ES-I3 (cell line): ENCODE results near the gene RNU1-1.
"Not testable (repeated sequence)": the region's sequence is repeated elsewhere in the genome, so short reads cannot be mapped to it uniquely, and the experiment has no call there.

ENCODE experiments used
- H3K36me3 ChIP-seq: 2 replicates; pipeline ENCODE4 v1.6.1; 2013; ENCODE audit warnings: mild to moderate bottlenecking, low read length, control low read depth, moderate library complexity; ENCODE audit not compliant: insufficient read depth
- H3K4me1 ChIP-seq: 2 replicates; pipeline ENCODE4 v1.6.1; 2013; ENCODE audit warnings: mild to moderate bottlenecking, control low read depth, low read length; ENCODE audit not compliant: insufficient read depth
- H3K9ac ChIP-seq: 2 replicates; pipeline ENCODE4 v1.6.1; 2013; ENCODE audit warnings: low read depth, mild to moderate bottlenecking, low read length, moderate library complexity
- H3K9me3 ChIP-seq: 2 replicates; pipeline ENCODE4 v1.6.1; 2013; ENCODE audit warnings: mild to moderate bottlenecking, low read length, moderate library complexity; ENCODE audit not compliant: control insufficient read depth, insufficient read depth

RNU1-1 gene

DNA sequence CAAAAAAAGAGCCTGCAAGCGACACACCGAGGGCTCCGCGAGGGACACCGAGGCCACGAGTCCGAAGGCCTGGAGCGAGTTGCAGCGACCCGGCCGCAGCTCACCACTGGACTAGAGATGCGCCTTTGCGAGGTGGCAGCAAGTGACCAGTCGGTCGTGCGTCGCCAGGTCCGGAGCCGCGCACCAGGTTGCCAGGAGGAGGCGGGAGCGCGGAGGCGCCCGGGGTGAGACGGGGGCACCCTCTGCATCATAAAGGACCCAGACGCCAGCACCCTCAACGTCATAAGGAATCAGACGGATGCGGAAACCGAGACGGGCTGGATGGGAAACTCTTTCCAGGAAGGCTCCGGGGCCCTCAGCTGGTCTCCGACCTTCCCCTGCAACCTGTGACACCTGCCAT lies 21.4 kb upstream of the RNU1-1 start:
- peak overlapping the region; percentile 57; the same call in 1 of the 2 replicates for H3K9ac ChIP-seq
- H3K4me1 ChIP-seq, result not testable (repeated sequence)

DNA sequence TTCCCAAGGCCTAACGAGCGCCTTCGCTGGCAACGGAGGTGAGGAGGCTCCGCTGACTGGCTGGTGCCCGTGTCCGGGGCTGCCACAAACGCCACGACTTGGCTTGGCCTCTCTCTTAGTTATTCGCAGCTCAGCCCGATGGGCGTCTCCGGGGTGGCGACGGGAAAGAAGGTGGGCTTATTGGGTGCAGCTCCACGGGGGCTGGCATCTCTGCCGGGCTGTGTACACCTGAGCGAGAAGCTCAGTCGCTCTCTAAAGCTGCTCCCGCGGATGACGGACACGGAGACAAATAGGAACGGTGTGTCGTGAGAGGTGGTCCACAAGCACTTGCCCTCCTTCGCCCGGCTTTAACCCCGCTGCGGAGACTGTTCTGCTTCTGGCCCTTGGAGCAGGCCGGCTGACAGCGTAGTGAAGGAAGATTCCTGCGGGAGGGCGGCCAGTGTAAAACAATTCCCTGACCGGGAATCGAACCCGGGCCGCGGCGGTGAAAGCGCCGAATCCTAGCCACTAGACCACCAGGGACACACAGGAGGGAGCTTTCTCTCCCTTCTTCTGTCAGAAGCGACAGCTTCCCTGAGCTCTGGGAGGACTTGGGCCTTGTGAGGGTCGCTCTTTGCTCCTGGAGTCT lies 20.9 kb upstream of the RNU1-1 start:
- H3K4me1 ChIP-seq, H3K9me3 ChIP-seq, H3K36me3 ChIP-seq: not testable (repeated sequence)
- peak overlapping the region; percentile 57; the same call in 1 of the 2 replicates for H3K9ac ChIP-seq

More for the DNA sequence above, 21.4 kb upstream of the RNU1-1 start:
- H3K9me3 ChIP-seq, H3K36me3 ChIP-seq: not testable (repeated sequence)

DNA sequence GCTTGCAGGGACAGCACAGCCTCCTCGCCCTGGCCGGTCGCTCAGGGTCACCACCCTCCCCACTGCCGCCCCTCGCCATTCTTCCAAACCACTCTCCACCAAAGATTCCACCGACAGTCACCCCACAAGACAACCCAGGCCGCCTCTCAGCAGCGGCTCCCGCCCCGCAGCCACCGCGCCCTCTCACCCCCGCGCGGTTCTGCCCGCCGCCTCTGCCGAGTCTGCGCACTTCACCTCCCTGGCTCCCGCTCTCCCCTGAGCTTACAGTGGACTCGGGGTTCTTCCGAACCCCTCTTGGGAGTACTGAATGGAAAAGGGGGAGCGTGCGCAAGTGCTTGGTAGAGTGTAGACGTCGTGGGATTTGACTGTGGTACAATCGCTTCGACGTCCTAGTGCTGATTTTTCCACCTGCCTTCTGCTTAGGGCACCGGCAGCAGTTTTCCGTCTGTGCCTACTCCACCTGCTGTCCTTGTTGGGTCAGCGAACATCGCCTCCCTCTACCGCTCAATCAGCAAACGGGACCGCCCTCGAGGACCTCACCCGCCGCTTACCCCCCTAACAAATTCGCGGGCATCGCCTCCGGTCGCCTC lies 20.2 kb upstream of the RNU1-1 start:
- not testable (repeated sequence) for H3K36me3 ChIP-seq, H3K4me1 ChIP-seq, H3K9me3 ChIP-seq
- peak overlapping the region; percentile 48; the same call in 1 of the 2 replicates for H3K9ac ChIP-seq

DNA sequence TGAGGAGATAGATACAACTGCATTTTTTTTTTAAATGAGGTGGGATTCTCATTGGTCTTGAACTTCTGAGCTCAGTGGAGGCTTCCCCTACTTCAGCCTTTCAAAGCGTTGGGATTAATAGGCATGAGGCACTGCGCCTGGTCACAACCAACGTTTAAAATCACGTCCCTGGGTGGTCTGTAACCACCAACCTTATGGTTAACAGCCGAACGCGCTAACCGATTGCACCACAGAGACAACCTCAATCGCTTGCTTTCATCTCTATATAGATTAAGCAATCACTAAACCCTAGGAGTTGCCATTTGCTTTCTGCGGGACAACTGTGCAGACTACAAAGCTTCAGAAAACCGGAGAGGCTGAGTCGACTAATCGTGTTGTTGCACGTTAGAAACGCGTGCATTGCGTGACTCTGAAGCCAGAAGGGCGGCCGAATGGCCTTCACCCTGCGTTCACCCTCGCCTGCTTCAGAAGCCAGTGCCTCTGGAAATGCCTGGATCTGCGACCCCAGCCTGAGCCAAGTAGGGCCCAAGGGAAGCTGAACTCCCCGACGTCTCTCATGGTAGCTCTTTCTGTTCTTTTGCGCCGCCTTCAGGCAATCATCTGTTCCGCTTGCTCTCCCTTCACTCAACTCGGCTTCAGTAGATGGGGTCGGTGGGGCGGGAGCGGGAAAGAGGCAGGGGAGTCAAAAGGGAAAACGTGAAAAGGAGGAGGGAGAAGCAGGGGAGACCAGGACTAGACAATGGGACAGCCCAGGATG lies 18.3 kb upstream of the RNU1-1 start:
- not testable (repeated sequence) for H3K9me3 ChIP-seq, H3K36me3 ChIP-seq, H3K4me1 ChIP-seq
- peak overlapping the region; percentile 37; the same call in 1 of the 2 replicates for H3K9ac ChIP-seq

DNA sequence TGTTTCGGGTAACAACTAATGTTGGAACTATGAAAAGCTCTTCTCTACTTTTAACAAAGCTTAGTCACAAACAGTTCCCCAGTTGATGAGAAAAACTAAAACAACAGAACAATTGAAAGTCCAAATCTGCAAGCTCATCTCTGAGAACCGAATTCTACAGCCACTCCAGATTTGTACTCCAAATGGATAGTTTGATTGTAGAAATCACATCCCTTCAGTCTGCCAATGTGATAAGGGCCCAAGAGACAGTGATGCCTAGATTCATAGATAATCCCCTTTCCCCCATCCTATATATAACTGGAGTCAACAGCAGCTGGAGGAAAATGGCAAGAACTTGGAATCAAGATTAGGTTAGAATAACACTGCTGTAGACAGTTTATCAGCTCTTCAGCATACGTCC lies 14.3 kb upstream of the RNU1-1 start:
- H3K36me3 ChIP-seq, H3K9me3 ChIP-seq, H3K9ac ChIP-seq, H3K4me1 ChIP-seq: not testable (repeated sequence)

DNA sequence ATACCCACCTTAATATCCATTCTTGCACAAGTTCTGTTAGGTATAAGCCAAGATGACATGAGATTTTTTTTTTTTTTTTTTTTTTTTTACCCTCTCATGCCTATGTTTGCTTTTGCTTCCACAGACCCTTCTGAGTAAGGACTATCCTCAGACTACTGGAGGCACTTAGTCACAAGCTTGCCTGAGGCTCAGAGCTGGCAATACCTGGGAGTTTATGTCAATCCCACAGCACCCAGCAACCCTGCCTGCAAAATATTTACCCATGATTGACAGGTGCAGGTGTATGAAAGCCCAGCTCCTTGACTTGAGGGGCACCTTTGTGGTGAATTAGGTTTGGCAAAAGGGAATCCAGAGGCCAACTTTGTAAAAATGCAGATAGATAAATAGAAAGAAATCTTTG lies 11.7 kb upstream of the RNU1-1 start:
- H3K4me1 ChIP-seq, H3K36me3 ChIP-seq, H3K9me3 ChIP-seq, H3K9ac ChIP-seq: not testable (repeated sequence)

DNA sequence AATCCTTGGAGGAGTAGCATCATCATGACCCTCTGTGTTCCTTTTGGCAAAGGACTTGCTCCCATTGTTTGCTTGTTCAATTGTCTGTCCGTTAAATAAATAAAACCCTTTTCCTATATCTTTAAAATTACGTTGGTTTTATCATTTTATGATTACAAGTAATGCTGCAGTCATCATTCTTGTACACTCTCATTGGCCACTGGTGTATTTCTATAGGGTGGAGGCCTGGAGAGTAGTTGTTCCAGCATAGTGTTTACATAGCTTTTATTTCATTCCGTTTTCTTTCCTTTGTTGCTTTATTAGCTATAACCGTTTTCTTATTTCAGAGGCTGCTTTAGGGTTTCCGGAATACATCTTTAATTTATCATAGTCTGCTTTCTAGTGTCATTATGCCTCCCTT lies 7.6 kb upstream of the RNU1-1 start:
- not testable (repeated sequence) for H3K9me3 ChIP-seq, H3K4me1 ChIP-seq
- peak overlapping the region; percentile 55; the same call in 1 of the 2 replicates for H3K9ac ChIP-seq

DNA sequence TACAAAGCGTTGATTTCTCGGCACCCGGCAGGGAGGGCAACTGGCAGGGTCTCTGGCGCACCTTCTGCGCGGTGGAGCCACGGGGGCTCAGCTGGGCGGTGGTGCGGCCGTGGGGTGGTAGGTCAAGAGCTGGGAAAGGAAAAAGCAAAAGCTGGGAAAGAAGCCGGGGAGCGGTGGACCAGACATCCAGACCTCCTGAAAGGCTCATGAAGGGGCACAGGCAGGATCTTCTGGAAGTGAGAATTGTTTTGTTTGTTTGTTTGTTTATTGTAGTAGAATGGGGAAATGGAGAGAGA lies 7.2 kb upstream of the RNU1-1 start:
- H3K36me3 ChIP-seq, result no peaks in the 10 kb centered on the region
- H3K4me1 ChIP-seq, result no peaks in the 10 kb centered on the region
- peak overlapping the region; percentile 55 for H3K9ac ChIP-seq
- no peaks in the 10 kb centered on the region for H3K9me3 ChIP-seq

More for the DNA sequence above, 7.6 kb upstream of the RNU1-1 start:
- H3K36me3 ChIP-seq, result not testable (repeated sequence)

DNA sequence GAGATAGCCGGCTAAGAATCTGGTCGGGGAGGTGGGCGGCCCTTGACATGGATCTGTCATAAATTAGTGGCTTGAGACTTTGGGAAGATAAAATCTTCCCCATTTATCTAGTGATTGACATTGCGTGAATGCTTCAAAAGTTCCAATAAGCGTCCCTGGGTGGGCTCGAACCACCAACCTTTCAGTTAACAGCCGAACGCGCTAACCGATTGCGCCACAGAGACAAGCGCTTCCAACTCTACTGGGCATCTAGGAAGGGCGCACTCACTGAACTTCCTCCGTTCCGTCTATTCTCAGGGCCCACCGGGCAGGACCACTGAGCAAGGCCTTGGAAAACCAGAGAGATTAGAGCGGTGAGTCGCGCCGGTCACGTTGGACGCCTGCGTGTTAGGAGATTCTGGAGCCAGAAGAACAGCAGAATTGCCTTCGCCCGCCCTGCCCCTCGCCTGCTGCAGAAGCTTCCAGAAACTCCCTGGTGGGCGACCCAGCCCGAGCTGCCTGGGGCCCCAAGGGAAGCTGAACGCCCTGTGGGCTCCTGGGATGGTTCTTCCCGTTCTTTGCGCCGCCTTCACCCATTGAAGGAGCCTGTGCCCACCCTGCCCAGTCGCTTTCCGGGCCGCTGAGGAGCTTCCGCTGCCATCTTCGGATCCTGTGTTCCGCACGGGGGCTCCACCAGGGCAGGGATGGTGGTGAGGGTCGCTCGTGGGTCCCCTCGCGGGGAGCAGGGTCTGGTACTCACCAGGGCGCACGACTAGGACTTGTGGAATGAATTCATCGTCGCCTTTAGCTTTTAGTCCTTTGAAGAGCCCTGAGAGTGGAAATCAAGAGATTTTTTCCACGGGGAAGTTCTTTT lies 6.6 kb upstream of the RNU1-1 start:
- H3K36me3 ChIP-seq, result not testable (repeated sequence)

DNA sequence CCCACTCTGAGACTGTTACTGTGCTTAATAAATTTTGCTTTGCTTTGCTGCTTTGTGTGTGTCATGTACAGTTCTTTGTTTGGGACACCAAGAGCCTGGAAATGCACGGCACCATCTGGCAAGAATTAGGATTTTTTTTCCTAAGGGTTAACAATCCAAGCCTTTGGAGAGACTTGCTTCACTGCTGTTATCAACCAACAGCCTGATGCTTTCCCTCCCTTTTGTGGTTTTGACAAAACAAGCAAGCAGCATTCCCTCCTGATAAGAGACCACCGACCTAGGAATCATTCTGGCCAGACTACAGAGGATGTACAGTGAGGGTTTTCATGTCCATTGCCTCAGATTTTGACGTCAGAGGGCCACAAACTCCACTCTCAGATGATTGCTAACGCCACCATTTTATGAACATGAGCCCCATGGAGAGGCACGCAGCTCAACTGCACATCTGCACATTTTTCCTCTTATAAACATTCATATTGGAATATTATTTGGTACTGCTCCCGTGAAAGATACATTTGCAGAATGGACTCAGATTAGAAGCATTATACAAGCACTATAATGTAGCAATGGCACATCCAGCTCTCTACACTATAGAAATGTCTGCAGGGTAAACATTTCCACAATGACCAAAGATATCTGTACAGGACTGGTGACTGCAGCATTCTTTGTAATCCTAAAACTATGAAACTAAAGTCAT lies 5.3 kb upstream of the RNU1-1 start:
- H3K36me3 ChIP-seq, H3K9me3 ChIP-seq, H3K9ac ChIP-seq, H3K4me1 ChIP-seq: not testable (repeated sequence)

More for the DNA sequence above, 6.6 kb upstream of the RNU1-1 start:
- peak overlapping the region; percentile 55 for H3K9ac ChIP-seq
- not testable (repeated sequence) for H3K9me3 ChIP-seq, H3K4me1 ChIP-seq

DNA sequence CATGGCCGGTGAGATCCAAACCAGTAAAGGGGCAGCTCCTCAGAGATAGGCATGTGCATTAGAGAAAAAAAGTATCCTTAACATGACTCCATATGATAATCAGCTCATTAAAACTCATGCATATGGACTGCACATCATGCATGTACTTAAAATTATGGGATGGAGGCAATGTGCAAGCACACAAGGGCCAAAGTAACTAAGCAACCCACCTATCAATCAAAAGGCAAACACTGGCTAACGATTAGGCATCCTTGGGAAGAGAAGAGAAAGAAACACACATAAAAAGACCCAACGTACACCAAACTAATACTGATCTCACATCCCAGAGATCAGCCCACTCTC lies 4.8 kb upstream of the RNU1-1 start:
- H3K9ac ChIP-seq, H3K36me3 ChIP-seq, H3K4me1 ChIP-seq, H3K9me3 ChIP-seq: not testable (repeated sequence)

DNA sequence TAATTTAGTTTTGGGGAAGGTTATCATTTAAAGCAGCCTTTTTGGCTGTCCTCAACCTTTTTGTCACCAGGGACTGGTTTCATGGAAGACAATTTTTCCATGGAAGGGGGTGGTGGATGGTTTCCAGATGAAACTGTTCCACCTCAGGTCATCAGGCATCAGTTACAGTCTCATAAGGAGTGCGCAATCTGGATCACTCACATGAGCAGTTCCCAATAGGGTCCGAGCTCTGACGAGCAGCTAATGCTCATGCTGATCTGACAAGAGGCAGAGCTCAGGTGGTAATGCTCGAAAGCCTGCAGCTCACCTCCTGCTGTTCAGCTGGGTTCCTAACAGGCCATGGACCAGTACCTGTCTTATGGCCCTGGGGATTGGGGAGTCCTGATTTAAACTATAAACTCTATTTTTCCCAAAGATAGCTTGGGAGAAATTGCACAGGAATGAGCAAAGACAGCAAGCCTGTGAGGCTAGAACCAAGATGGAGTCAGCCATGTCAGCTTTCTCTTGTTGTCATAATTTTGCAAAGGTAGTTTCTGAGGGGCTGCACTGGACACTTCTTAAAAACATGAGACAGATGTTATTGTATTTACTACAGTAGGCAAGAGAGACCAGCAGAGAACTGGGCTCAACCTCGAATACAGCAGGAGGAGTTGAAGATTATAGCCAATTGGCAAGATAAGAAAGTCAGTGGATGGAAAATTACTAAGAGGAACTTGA lies 2.8 kb upstream of the RNU1-1 start:
- not testable (repeated sequence) for H3K36me3 ChIP-seq, H3K9ac ChIP-seq, H3K9me3 ChIP-seq, H3K4me1 ChIP-seq

DNA sequence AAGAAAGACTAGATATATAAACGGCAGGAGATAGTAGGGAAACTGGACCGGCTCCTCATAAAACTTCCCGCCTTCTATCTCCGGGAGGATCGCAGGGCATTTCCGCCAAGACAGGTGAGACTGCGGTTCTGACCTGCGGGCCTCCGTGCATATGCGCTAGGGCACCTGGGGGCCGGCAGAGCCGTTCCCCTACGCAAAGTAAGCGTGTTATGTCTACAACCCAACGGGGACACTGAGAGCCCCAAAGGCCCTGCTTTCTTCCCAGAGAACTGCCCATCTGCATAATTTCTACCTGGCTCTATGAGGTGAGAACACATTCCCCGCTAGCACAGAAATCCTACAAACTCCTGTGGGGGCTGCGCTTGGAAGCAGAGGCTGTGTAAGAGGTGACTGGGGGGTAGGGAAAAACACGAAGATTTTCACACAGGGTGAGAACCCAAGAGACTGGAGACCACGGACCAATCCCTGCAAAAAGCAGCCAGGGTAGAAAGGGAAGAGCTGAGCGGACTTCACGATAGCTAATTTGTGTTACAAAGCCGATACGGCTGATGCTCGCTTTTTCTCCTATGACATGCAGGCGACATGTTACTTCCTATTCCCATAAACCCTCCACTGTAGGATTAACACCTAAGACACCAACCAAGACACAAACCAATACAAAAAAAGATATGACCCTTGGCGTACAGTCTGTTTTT lies 526 bp downstream of the RNU1-1 start:
- H3K36me3 ChIP-seq, H3K4me1 ChIP-seq, H3K9me3 ChIP-seq: not testable (repeated sequence)
- peak overlapping the region; percentile 41; the same call in 1 of the 2 replicates for H3K9ac ChIP-seq
